H1 (cell line): ENCODE results near the gene PTS. TPM values are rescaled to one million over a fixed set of nuclear protein-coding genes. Genes with fewer than 3 reads are reported as not detected.
A peak's percentile ranks its signal among the peaks of the same experiment; 100 is the strongest.

ENCODE experiments used
- CTCF ChIA-PET: fragments of 300-600 bp; sonication (Branson Sonifier 250); formaldehyde crosslinking; loops from one replicate; lab custom pipeline; 2021; ENCODE audit not compliant: partially characterized antibody; lab: Charles Lee
- POLR2A ChIA-PET: fragments of 300-600 bp; sonication (Branson Sonifier 250); formaldehyde crosslinking; loops from one replicate; lab custom pipeline; 2021; ENCODE audit warnings: inconsistent platforms; ENCODE audit not compliant: partially characterized antibody; lab: Charles Lee
- DNase-seq, 2 experiments: peaks; one replicate each; pipeline versions ENCODE4 v3.0.0 to v3.0.0-alpha.2; 2010 to 2022; ENCODE audit warnings: low spot score in 2 of 2, low read depth in 1 of 2, mixed read lengths in 1 of 2
- FAIRE-seq: peaks from 2 replicates; lab custom pipeline; 2011; peaks lifted over from hg19 to GRCh38; lab: Jason Lieb, UNC
- H2AFZ ChIP-seq: 2 replicates; pipeline ENCODE4 v1.8.1; 2012; ENCODE audit warnings: low read length, inconsistent platforms
- H2AK5ac ChIP-seq: 2 replicates; pipeline ENCODE4 v1.6.1; 2013; ENCODE audit warnings: low read depth, low read length
- H2BK120ac ChIP-seq: replicated peaks from 2 replicates; pipeline ENCODE3; 2013; ENCODE audit warnings: low read depth, low read length, inconsistent platforms
- H2BK12ac ChIP-seq: 2 replicates; pipeline ENCODE4 v1.6.1; 2013; ENCODE audit warnings: low read depth, low read length
- H2BK15ac ChIP-seq: 2 replicates; pipeline ENCODE4 v1.6.1; 2013; ENCODE audit warnings: low read length
- H2BK20ac ChIP-seq: 2 replicates; pipeline ENCODE4 v1.6.1; 2013; ENCODE audit warnings: low read length
- H2BK5ac ChIP-seq: 2 replicates; pipeline ENCODE4 v1.6.1; 2013; ENCODE audit warnings: low read depth, low read length
- H3K14ac ChIP-seq: 2 replicates; pipeline ENCODE4 v1.6.1; 2013; ENCODE audit warnings: inconsistent platforms; ENCODE audit not compliant: insufficient read length
- H3K18ac ChIP-seq: 2 replicates; pipeline ENCODE4 v1.6.1; 2013; ENCODE audit warnings: low read length; ENCODE audit errors: extremely low read depth
- H3K23ac ChIP-seq: 2 replicates; pipeline ENCODE4 v1.6.1; 2013; ENCODE audit warnings: inconsistent platforms; ENCODE audit not compliant: insufficient read length
- H3K23me2 ChIP-seq: 2 replicates; pipeline ENCODE4 v1.6.1; 2013; ENCODE audit warnings: low read depth, low read length
- H3K27ac ChIP-seq: 2 replicates; pipeline ENCODE4 v1.6.1; 2011; ENCODE audit warnings: low read depth, low read length, inconsistent platforms
- H3K27me3 ChIP-seq, 4 experiments: replicated peaks in 1 of 4; 1 replicate in 1 of 4; 2 replicates in 3 of 4; pipeline versions ENCODE4 v1.6.1 to v1.8.1; 2011 to 2013; ENCODE audit warnings: low read length in 3 of 4, mild to moderate bottlenecking in 3 of 4, inconsistent platforms in 2 of 4, mixed read lengths in 2 of 4, moderate library complexity in 1 of 4; ENCODE audit not compliant: control insufficient read depth in 3 of 4, insufficient read depth in 3 of 4; ENCODE audit errors: extremely low read depth in 1 of 4
- H3K36me3 ChIP-seq, 4 experiments: 2 replicates each; pipeline versions ENCODE4 v1.6.1 to v1.8.1; 2011 to 2013; ENCODE audit warnings: mild to moderate bottlenecking in 4 of 4, low read length in 3 of 4, moderate library complexity in 2 of 4, control low read depth in 1 of 4, inconsistent platforms in 1 of 4; ENCODE audit not compliant: insufficient read depth in 4 of 4, control insufficient read depth in 2 of 4
- H3K4ac ChIP-seq: replicated peaks from 2 replicates; pipeline ENCODE3; 2013; ENCODE audit warnings: low read length, low read depth, mixed read lengths, inconsistent platforms; ENCODE audit not compliant: insufficient read length
- H3K4me1 ChIP-seq, 4 experiments: replicated peaks in 1 of 4; 1 replicate in 1 of 4; 2 replicates in 3 of 4; pipeline versions ENCODE4 v1.6.1 to v1.8.1; 2011 to 2013; ENCODE audit warnings: low read length in 3 of 4, inconsistent platforms in 2 of 4, mixed read lengths in 1 of 4; ENCODE audit not compliant: insufficient read depth in 4 of 4, control insufficient read depth in 3 of 4
- H3K4me2 ChIP-seq, 2 experiments: 2 replicates each; pipeline versions ENCODE4 v1.6.1 to v1.8.1; 2011 to 2013; ENCODE audit warnings: low read depth in 2 of 2, low read length in 2 of 2, control low read depth in 1 of 2, inconsistent platforms in 1 of 2, mild to moderate bottlenecking in 1 of 2; ENCODE audit not compliant: insufficient read depth in 1 of 2
- H3K4me3 ChIP-seq, 4 experiments: fragments of 200-600, 300-600 bp in 1 of 4; sonication (generic), shearing (Covaris generic), sonication (Bioruptor Twin) in 1 of 4; 2 replicates each; pipeline versions ENCODE4 v1.5.1 to v1.8.1; 2011 to 2016; ENCODE audit warnings: low read length in 4 of 4, low read depth in 3 of 4, control low read depth in 2 of 4, inconsistent platforms in 2 of 4, mild to moderate bottlenecking in 2 of 4, mixed read lengths in 1 of 4, moderate library complexity in 1 of 4; ENCODE audit not compliant: insufficient read depth in 2 of 4; ENCODE audit errors: extremely low read depth in 1 of 4
- H3K56ac ChIP-seq: replicated peaks from 2 replicates; pipeline ENCODE3; 2013; ENCODE audit warnings: low read depth, mild to moderate bottlenecking, mixed read lengths, low read length, inconsistent platforms; ENCODE audit not compliant: insufficient read length
- H3K79me1 ChIP-seq: 2 replicates; pipeline ENCODE4 v1.6.1; 2013; ENCODE audit warnings: low read depth, low read length, control low read depth
- H3K79me2 ChIP-seq, 2 experiments: 2 replicates each; pipeline versions ENCODE4 v1.6.1 to v1.8.1; 2012 to 2013; ENCODE audit warnings: low read length in 2 of 2, mild to moderate bottlenecking in 2 of 2, inconsistent platforms in 1 of 2; ENCODE audit not compliant: insufficient read depth in 2 of 2, control insufficient read depth in 1 of 2
- H3K9ac ChIP-seq, 4 experiments: replicated peaks in 1 of 4; 1 replicate in 1 of 4; 2 replicates in 3 of 4; pipeline versions ENCODE4 v1.6.1 to v1.8.1; 2011 to 2013; ENCODE audit warnings: low read depth in 3 of 4, low read length in 3 of 4, control low read depth in 2 of 4, mild to moderate bottlenecking in 2 of 4, moderate library complexity in 2 of 4, inconsistent platforms in 1 of 4; ENCODE audit errors: extremely low read depth in 1 of 4
- H3K9me3 ChIP-seq, 2 experiments: 2 replicates each; pipeline versions ENCODE4 v1.6.1 to v1.8.1; 2012 to 2013; ENCODE audit warnings: mild to moderate bottlenecking in 2 of 2, moderate library complexity in 2 of 2, control low read depth in 1 of 2, inconsistent platforms in 1 of 2, low read depth in 1 of 2, low read length in 1 of 2, mixed read lengths in 1 of 2; ENCODE audit not compliant: insufficient read depth in 2 of 2
- H4K20me1 ChIP-seq, 2 experiments: replicated peaks in 1 of 2; 2 replicates each; pipeline versions ENCODE3 to v1.8.1; 2011 to 2013; ENCODE audit warnings: inconsistent platforms in 2 of 2, low read length in 2 of 2, mild to moderate bottlenecking in 1 of 2; ENCODE audit not compliant: insufficient read depth in 2 of 2, control insufficient read depth in 1 of 2
- H4K5ac ChIP-seq: 2 replicates; pipeline ENCODE4 v1.6.1; 2013; ENCODE audit warnings: low read length, low read depth, mixed read lengths, inconsistent platforms; ENCODE audit not compliant: insufficient read length
- H4K8ac ChIP-seq: 2 replicates; pipeline ENCODE4 v1.8.0; 2013; ENCODE audit warnings: mild to moderate bottlenecking, moderate library complexity, low read length, inconsistent platforms; ENCODE audit not compliant: insufficient read depth; ENCODE audit errors: extremely low read depth
- H4K91ac ChIP-seq: replicated peaks from 2 replicates; pipeline ENCODE3; 2013; ENCODE audit warnings: low read length, mixed read lengths, inconsistent platforms; ENCODE audit not compliant: insufficient read length
- JUN ChIP-seq: IDR thresholded peaks from 2 replicates; pipeline ENCODE4 v1.6.1; 2011; ENCODE audit warnings: low read depth, mild to moderate bottlenecking, improper control_type of control experiment, low read length
- JUND ChIP-seq: IDR thresholded peaks from 2 replicates; pipeline ENCODE4 v1.6.1; 2011; ENCODE audit warnings: mild to moderate bottlenecking, improper control_type of control experiment, low read length
- SIRT6 ChIP-seq: IDR thresholded peaks from one replicate; pipeline ENCODE4 v1.7.1; 2012; ENCODE audit warnings: low read length, inconsistent platforms
- WGBS, 2 experiments: shearing (Covaris generic) in 1 of 2; methylation state at CpG; one replicate each; pipeline versions ENCODE4 v1.1.6 to v1.1.7; 2013 to 2015; ENCODE audit warnings: low lambda C conversion rate in 2 of 2, mixed read lengths in 2 of 2, inconsistent platforms in 1 of 2, low coverage in 1 of 2, missing lambda C conversion rate in 1 of 2; ENCODE audit not compliant: insufficient replicate concordance in 2 of 2, insufficient coverage in 1 of 2, insufficient read length in 1 of 2; ENCODE audit errors: extremely low coverage in 1 of 2, missing lambda C conversion rate in 1 of 2; 5-methylcytosine and 5-hydroxymethylcytosine counted together
- polyA plus RNA-seq, 7 experiments: library from polyadenylated mRNA; depleted of rRNA in 3 of 7; stranded (reverse) in 5 of 7; unstranded in 2 of 7; fragments of >200 nt in 5 of 7; fragments of 200-250 nt in 2 of 7; gene quantifications; 1 replicate in 5 of 7; 2 replicates in 1 of 7; 4 replicates in 1 of 7; pipeline versions ENCODE4 v1.2.1 to v1.2.3, GENCODE V29; 2011 to 2013; ENCODE audit warnings: missing spikeins in 2 of 7, mixed read lengths in 2 of 7
- total RNA-seq: library from RNA; stranded (reverse); fragmentation: NEBNext Ultra II Directional; extraction: Animal tissue kit (Norgen Biotek cat#: 25700); gene quantifications from 2 replicates; pipeline ENCODE4 v1.2.1, GENCODE V29; 2021

PTS gene
- total and polyA plus RNA-seq, 2 of the 8 experiments (the other 6 are each of a cell fraction or from before 2014, with no cell fraction given) = 18.3 to 25.9 TPM

DNA sequence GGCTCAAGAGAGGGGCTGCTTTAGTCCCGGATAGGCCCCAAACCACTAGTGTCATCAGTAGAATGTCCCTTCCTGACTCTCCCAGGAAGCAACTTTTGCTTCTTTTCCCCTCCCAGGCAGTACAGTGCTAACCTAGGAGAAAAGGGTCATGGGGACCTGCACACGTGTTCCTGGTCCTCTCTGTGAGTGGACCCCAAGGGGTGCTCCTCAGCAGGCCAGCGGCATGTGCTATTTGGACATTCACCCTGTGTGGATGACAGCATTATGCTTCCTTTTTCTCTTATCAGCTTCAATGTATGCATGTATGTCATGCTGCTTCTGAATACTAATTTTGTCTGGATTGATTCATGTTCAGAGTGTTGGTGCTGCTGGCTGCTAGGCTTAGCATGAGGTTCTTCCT lies 52.6 kb downstream of the PTS start:
- Histone ChIP-seq H3K4me1 (peaks cover 0 to 4% (median 1%) of the 10 kb centered on the region in 4 experiments; a peak in 4 of 7 replicates), H3K27ac (no peak overlapping the region)
- TF ChIP-seq SIRT6 (no peak), JUN (no peak), JUND (no peak)
- TF ChIP-seq, all 59 proteins: peak for 0
- Histone ChIP-seq H3K14ac (no peak overlapping the region), H4K8ac (no peak overlapping the region), H2BK15ac (0 out of 2 replicates have a peak overlapping the region, but pooled peaks have one; percentile 81), H3K4me2 (no peak overlapping the region), H3K56ac (no peak overlapping the region), H3K36me3 (no peaks in the 10 kb centered on the region), H4K20me1 (no peaks in the 10 kb centered on the region), H2BK5ac (no peak overlapping the region), H3K79me1 (no peaks in the 10 kb centered on the region), H3K9ac (no peak overlapping the region), H2BK120ac (no peak overlapping the region), H3K9me3 (no peaks in the 10 kb centered on the region), H4K5ac (no peak overlapping the region), H3K23ac (no peak overlapping the region), H3K27me3 (peaks cover 0 to 4% (median 2%) of the 10 kb centered on the region in 4 experiments; a peak in 2 of 7 replicates), H2AFZ (no peak overlapping the region), H3K79me2 (no peaks in the 10 kb centered on the region), H3K23me2 (peaks cover 2% of the 10 kb centered on the region; the same call in 1 of the 2 replicates), H2BK12ac (no peak overlapping the region), H3K4ac (no peak overlapping the region), H2AK5ac (no peak overlapping the region), H3K4me3 (no peak overlapping the region), H2BK20ac (no peak overlapping the region), H4K91ac (no peak overlapping the region), H3K18ac (no peak overlapping the region)
- ChIA-PET CTCF (interaction anchor here (0.8 to 14.7 kb wide), 14 partner anchors 7 to 1452 kb away, joined by 3 to 257 read pairs (median 7); partner anchors contain the start of gene PTS), POLR2A (no interaction called here)
- WGBS, 2 experiments = 82% methylated on average over 3 of the region's 3 CpGs; no CpG with 5 or more reads in 1 of the 2 experiments
- DNase-seq (no peak), FAIRE-seq (no peak)
